Fibroblast of lung (primary cell): ENCODE data around the gene ZNF735. TPM values are rescaled to one million over a fixed set of nuclear protein-coding genes. Genes with fewer than 3 reads are reported as not detected.

Experiments
- DNase-seq, 2 donors: peaks; one replicate each; pipeline versions ENCODE4 v3.0.0 to v3.0.0-alpha.2; 2010; ENCODE audit warnings: low read depth in 2 of 2
- H2AFZ ChIP-seq: 2 replicates; pipeline ENCODE4 v1.5.1; 2012; ENCODE audit warnings: low read length, control low read depth, inconsistent platforms
- H3K27ac ChIP-seq: 2 replicates; pipeline ENCODE4 v1.5.1; 2011; ENCODE audit warnings: low read length, control low read depth; ENCODE audit not compliant: insufficient read depth
- H3K27me3 ChIP-seq: 2 replicates; pipeline ENCODE4 v1.5.1; 2011; ENCODE audit warnings: mild to moderate bottlenecking, low read length; ENCODE audit not compliant: control insufficient read depth, insufficient read depth
- H3K36me3 ChIP-seq: 2 replicates; pipeline ENCODE4 v1.5.1; 2011; ENCODE audit warnings: low read length; ENCODE audit not compliant: control insufficient read depth, insufficient read depth
- H3K4me1 ChIP-seq: 2 replicates; pipeline ENCODE4 v1.5.1; 2011; ENCODE audit warnings: low read length; ENCODE audit not compliant: control insufficient read depth, insufficient read depth; ENCODE audit errors: extremely low read depth
- H3K4me2 ChIP-seq: 2 replicates; pipeline ENCODE4 v1.5.1; 2011; ENCODE audit warnings: low read length, control low read depth; ENCODE audit not compliant: insufficient read depth; ENCODE audit errors: extremely low read depth
- H3K4me3 ChIP-seq, 4 experiments: fragments of 200-600 bp in 1 of 4; sonication (generic) in 1 of 4; replicated peaks in 1 of 4; 2 replicates each; pipeline ENCODE4 v1.5.1; 2011 to 2016; ENCODE audit warnings: low read length in 4 of 4, low read depth in 3 of 4, mild to moderate bottlenecking in 3 of 4, control low read depth in 2 of 4, inconsistent platforms in 1 of 4, mixed read lengths in 1 of 4; ENCODE audit not compliant: insufficient read depth in 1 of 4; ENCODE audit errors: control extremely low read depth in 1 of 4
- H3K79me2 ChIP-seq: 2 replicates; pipeline ENCODE4 v1.5.1; 2012; ENCODE audit warnings: mild to moderate bottlenecking, low read length, inconsistent platforms; ENCODE audit not compliant: control insufficient read depth, insufficient read depth
- H3K9ac ChIP-seq: 2 replicates; pipeline ENCODE4 v1.5.1; 2011; ENCODE audit warnings: mild to moderate bottlenecking, low read length, control low read depth; ENCODE audit not compliant: insufficient read depth
- H3K9me3 ChIP-seq: 2 replicates; pipeline ENCODE4 v1.5.1; 2012; ENCODE audit warnings: low read depth, low read length; ENCODE audit not compliant: control insufficient read depth, insufficient read depth
- H4K20me1 ChIP-seq: 2 replicates; pipeline ENCODE4 v1.5.1; 2011; ENCODE audit warnings: low read length; ENCODE audit not compliant: control insufficient read depth, insufficient read depth; ENCODE audit errors: extremely low read depth
- CTCF ChIP-seq, 2 donors: IDR thresholded peaks in 1 of 2; conservative IDR thresholded peaks in 1 of 2; 1 replicate in 1 of 2; 2 replicates in 1 of 2; pipeline ENCODE4 v1.5.1; 2011 to 2012; ENCODE audit warnings: low read length in 2 of 2, control low read depth in 1 of 2, inconsistent platforms in 1 of 2, low read depth in 1 of 2, mild to moderate bottlenecking in 1 of 2
- EZH2 ChIP-seq: IDR thresholded peaks from 2 replicates; pipeline ENCODE4 v1.5.1; 2012; ENCODE audit warnings: low read length, control low read depth, mild to moderate bottlenecking; ENCODE audit errors: missing control alignments
- polyA plus RNA-seq, 2 donors: library from polyadenylated mRNA; depleted of rRNA in 1 of 2; stranded (reverse) in 1 of 2; unstranded in 1 of 2; fragments of >200 nt; gene quantifications; 2 replicates each; pipeline ENCODE4 v1.2.1, GENCODE V29; 2011 to 2012; ENCODE audit warnings: missing spikeins in 1 of 2
- total RNA-seq: library from RNA; depleted of rRNA; stranded (reverse); fragments of >200 nt; gene quantifications from 2 replicates; pipeline ENCODE4 v1.2.1, GENCODE V29; 2014

ZNF735 gene
- total and polyA plus RNA-seq, 2 donors (not counting 1 experiment from before 2014, with no cell fraction given), result not detected

- Histone ChIP-seq H3K9ac (no peak overlapping the region), H3K27me3 (no peaks in the 10 kb centered on the region), H3K4me1 (no peaks in the 10 kb centered on the region), H4K20me1 (no peaks in the 10 kb centered on the region), H3K27ac (no peak overlapping the region), H3K9me3 (no peaks in the 10 kb centered on the region), H3K4me2 (no peak overlapping the region), H2AFZ (no peak overlapping the region), H3K79me2 (no peaks in the 10 kb centered on the region), H3K4me3 (no peak overlapping the region), H3K36me3 (no peaks in the 10 kb centered on the region)
- no peak for TF ChIP-seq CTCF (conservative IDR thresholded peaks at IDR 0.05 in 1 of 2, IDR thresholded peaks at IDR 0.05 in 1 of 2; ENCODE audit: low read depth in 1 of 2, low read length in 2 of 2)
- TF ChIP-seq EZH2, result no peak
- no peak for DNase-seq
Measured at GRCh38 chr7:64266341-64266919, 59.4 kb downstream of the ZNF735 start.

Other genes with a start within 250 kb of the ZNF735 start
- not detected in 2 replicates for gene ZNF722, start 208.4 kb upstream of the ZNF735 start, total RNA-seq
- gene ZNF722, start 208.4 kb upstream of the ZNF735 start, polyA plus RNA-seq, result not detected in 2 replicates
- 1.5 and 6.4 TPM in 2 replicates for gene ZNF727, start 161.8 kb upstream of the ZNF735 start, total RNA-seq
- not detected in 2 replicates for gene ZNF727, start 161.8 kb upstream of the ZNF735 start, polyA plus RNA-seq
- gene ZNF679, start 21.3 kb downstream of the ZNF735 start, total RNA-seq, result not detected in 2 replicates
- not detected in 2 replicates for gene ZNF679, start 21.3 kb downstream of the ZNF735 start, polyA plus RNA-seq
- gene ZNF736, start 106.8 kb downstream of the ZNF735 start, total RNA-seq, result 5.9 and 10.2 TPM in 2 replicates
- gene ZNF736, start 106.8 kb downstream of the ZNF735 start, polyA plus RNA-seq, result 4.3 and 4.5 TPM in 2 replicates